Mesenchymal stem cell (in vitro differentiated cells and primary cell): ENCODE results near the gene CCDC137.
"Not testable (repeated sequence)": the region's sequence is repeated elsewhere in the genome, so short reads cannot be mapped to it uniquely, and the experiment has no call there.

Source experiments
- DNase-seq: peaks from one replicate; pipeline ENCODE4 v3.0.0-alpha.2; 2013
- H2AFZ ChIP-seq: one replicate; pipeline ENCODE4 v1.6.1; 2013; ENCODE audit warnings: low read depth, mild to moderate bottlenecking, control low read depth, inconsistent platforms, low read length, moderate library complexity
- H2AK5ac ChIP-seq: 2 replicates; pipeline ENCODE4 v1.6.1; 2013; ENCODE audit warnings: low read length, moderate library complexity, mild to moderate bottlenecking, inconsistent platforms; ENCODE audit not compliant: severe bottlenecking
- H2BK120ac ChIP-seq: one replicate; pipeline ENCODE4 v1.6.1; 2013; ENCODE audit warnings: low read depth, mild to moderate bottlenecking, inconsistent platforms, low read length, moderate library complexity
- H2BK12ac ChIP-seq, 2 experiments: one replicate each; pipeline ENCODE4 v1.6.1; 2013; ENCODE audit warnings: inconsistent platforms in 2 of 2, low read length in 2 of 2, mild to moderate bottlenecking in 2 of 2, moderate library complexity in 2 of 2, control low read depth in 1 of 2
- H2BK15ac ChIP-seq: one replicate; pipeline ENCODE4 v1.6.1; 2013; ENCODE audit warnings: mild to moderate bottlenecking, low read depth, inconsistent platforms; ENCODE audit not compliant: poor library complexity, severe bottlenecking
- H2BK5ac ChIP-seq: 2 replicates; pipeline ENCODE4 v1.6.1; 2013; ENCODE audit warnings: low read depth, mild to moderate bottlenecking, low read length, control low read depth, inconsistent platforms; ENCODE audit not compliant: poor library complexity, severe bottlenecking
- H3K14ac ChIP-seq, 2 experiments: one replicate each; pipeline ENCODE4 v1.6.1; 2013; ENCODE audit warnings: inconsistent platforms in 2 of 2, low read length in 2 of 2, control low read depth in 1 of 2, mild to moderate bottlenecking in 1 of 2, moderate library complexity in 1 of 2
- H3K18ac ChIP-seq, 2 experiments: one replicate each; pipeline ENCODE4 v1.6.1; 2013; ENCODE audit warnings: inconsistent platforms in 2 of 2, low read length in 2 of 2, control low read depth in 1 of 2, low read depth in 1 of 2, mild to moderate bottlenecking in 1 of 2
- H3K23ac ChIP-seq, 2 experiments: one replicate each; pipeline ENCODE4 v1.6.1; 2013; ENCODE audit warnings: inconsistent platforms in 2 of 2, low read length in 2 of 2, mild to moderate bottlenecking in 2 of 2, moderate library complexity in 2 of 2, control low read depth in 1 of 2
- H3K27ac ChIP-seq: 2 replicates; pipeline ENCODE4 v1.5.1; 2013; ENCODE audit warnings: mild to moderate bottlenecking, moderate library complexity, low read length, control low read depth, inconsistent platforms; ENCODE audit not compliant: poor library complexity, severe bottlenecking
- H3K27me3 ChIP-seq, 2 experiments: 2 replicates each; pipeline versions ENCODE4 v1.6.1 to v1.7.0; 2013; ENCODE audit warnings: low read length in 2 of 2, mild to moderate bottlenecking in 2 of 2, moderate library complexity in 2 of 2, control low read depth in 1 of 2, inconsistent platforms in 1 of 2; ENCODE audit not compliant: control insufficient read depth in 1 of 2, insufficient read depth in 1 of 2
- H3K36me3 ChIP-seq, 2 experiments: 2 replicates each; pipeline versions ENCODE4 v1.6.1 to v1.7.0; 2013; ENCODE audit warnings: low read length in 2 of 2, control low read depth in 1 of 2, inconsistent platforms in 1 of 2, low read depth in 1 of 2, mild to moderate bottlenecking in 1 of 2; ENCODE audit not compliant: insufficient read depth in 2 of 2, control insufficient read depth in 1 of 2
- H3K4ac ChIP-seq, 2 experiments: one replicate each; pipeline ENCODE4 v1.6.1; 2013; ENCODE audit warnings: inconsistent platforms in 2 of 2, low read length in 2 of 2, mild to moderate bottlenecking in 2 of 2, moderate library complexity in 2 of 2, control low read depth in 1 of 2, low read depth in 1 of 2
- H3K4me1 ChIP-seq: 2 replicates; pipeline ENCODE4 v1.6.1; 2013; ENCODE audit warnings: low read depth, low read length, control low read depth; ENCODE audit not compliant: control insufficient read depth, insufficient read depth
- H3K4me2 ChIP-seq: 2 replicates; pipeline ENCODE4 v1.6.1; 2013; ENCODE audit warnings: low read length, mild to moderate bottlenecking, inconsistent platforms; ENCODE audit not compliant: poor library complexity, severe bottlenecking
- H3K4me3 ChIP-seq, 2 experiments: 2 replicates each; pipeline versions ENCODE4 v1.5.1 to v1.7.0; 2013; ENCODE audit warnings: low read length in 2 of 2, mild to moderate bottlenecking in 2 of 2, control low read depth in 1 of 2, low read depth in 1 of 2; ENCODE audit not compliant: insufficient read depth in 1 of 2
- H3K79me1 ChIP-seq: replicated peaks from 2 replicates; pipeline ENCODE4 v1.6.1; 2013; ENCODE audit warnings: mild to moderate bottlenecking, control low read depth, low read length, inconsistent platforms; ENCODE audit not compliant: poor library complexity, severe bottlenecking
- H3K9ac ChIP-seq: 2 replicates; pipeline ENCODE4 v1.7.0; 2013; ENCODE audit warnings: mild to moderate bottlenecking, low read length, moderate library complexity
- H3K9me3 ChIP-seq: 2 replicates; pipeline ENCODE4 v1.7.0; 2013; ENCODE audit warnings: mild to moderate bottlenecking, low read length; ENCODE audit not compliant: control insufficient read depth
- H4K8ac ChIP-seq: one replicate; pipeline ENCODE4 v1.6.1; 2013; ENCODE audit warnings: inconsistent platforms, mild to moderate bottlenecking, low read length, moderate library complexity
- H4K91ac ChIP-seq: one replicate; pipeline ENCODE4 v1.6.1; 2013; ENCODE audit warnings: mild to moderate bottlenecking, low read length, inconsistent platforms
- WGBS: methylation state at CpG from one replicate; pipeline ENCODE4 v1.1.7; 2013; ENCODE audit warnings: mixed read lengths; 5-methylcytosine and 5-hydroxymethylcytosine counted together

The CCDC137 gene

GRCh38 chr17:81672954-81673353, 6.4 kb downstream of the CCDC137 start:
- H3K9ac ChIP-seq: no peak overlapping the region
- no peak overlapping the region for H4K8ac ChIP-seq
- no peak overlapping the region for H3K27ac ChIP-seq
- H2AK5ac ChIP-seq: no peak overlapping the region
- DNase-seq: no peak
- peaks cover 66 to 68% of the 10 kb centered on the region in 2 experiments for H3K36me3 ChIP-seq
- peaks cover 18% of the 10 kb centered on the region for H3K4me1 ChIP-seq
- no peak overlapping the region for H2BK15ac ChIP-seq
- H3K23ac ChIP-seq: no peak overlapping the region
- no peak overlapping the region for H3K4me2 ChIP-seq
- no peaks in the 10 kb centered on the region for H3K27me3 ChIP-seq
- H3K9me3 ChIP-seq: no peaks in the 10 kb centered on the region
- H3K18ac ChIP-seq: no peak overlapping the region
- no peak overlapping the region for H4K91ac ChIP-seq
- H2BK12ac ChIP-seq: no peak overlapping the region
- H2AFZ ChIP-seq: no peak overlapping the region
- no peak overlapping the region for H3K4ac ChIP-seq
- peaks cover 45% of the 10 kb centered on the region for H3K79me1 ChIP-seq
- H3K4me3 ChIP-seq: no peak overlapping the region
- H2BK120ac ChIP-seq: no peak overlapping the region
- H2BK5ac ChIP-seq: peak overlapping the region; percentile 9
- no peak overlapping the region for H3K14ac ChIP-seq
- 96% methylated on average over 16 of the region's 16 CpGs for WGBS

- Histone ChIP-seq H2BK12ac (no peak overlapping the region), H3K27ac (no peak overlapping the region), H3K4me3 (no peak overlapping the region), H3K4ac (no peak overlapping the region), H2AFZ (no peak overlapping the region), H3K18ac (no peak overlapping the region), H3K4me1 (peaks cover 15% of the 10 kb centered on the region), H3K9ac (no peak overlapping the region), H2BK15ac (no peak overlapping the region), H2BK120ac (no peak overlapping the region), H3K14ac (no peak overlapping the region), H3K79me1 (peaks cover 42% of the 10 kb centered on the region), H3K36me3 (peaks cover 58 to 62% of the 10 kb centered on the region in 2 experiments), H4K91ac (no peak overlapping the region), H3K4me2 (no peak overlapping the region), H2AK5ac (no peak overlapping the region), H4K8ac (no peak overlapping the region), H3K9me3 (no peaks in the 10 kb centered on the region), H3K27me3 (no peaks in the 10 kb centered on the region), H3K23ac (no peak overlapping the region), H2BK5ac (no peak overlapping the region)
- 92% methylated on average over 17 of the region's 18 CpGs for WGBS
- no peak for DNase-seq
Measured at GRCh38 chr17:81673561-81674258, 7.2 kb downstream of the CCDC137 start.

- not testable (repeated sequence) for H2AFZ ChIP-seq, H4K91ac ChIP-seq, H3K23ac ChIP-seq, H3K18ac ChIP-seq, H2BK15ac ChIP-seq, H4K8ac ChIP-seq, H3K9me3 ChIP-seq, H3K27me3 ChIP-seq, H3K4me3 ChIP-seq, H3K4me2 ChIP-seq, H3K9ac ChIP-seq, H2BK5ac ChIP-seq, H3K14ac ChIP-seq, H3K4ac ChIP-seq, H2BK120ac ChIP-seq, H2BK12ac ChIP-seq
- peak overlapping the region; percentile 2 for H3K27ac ChIP-seq
- H3K79me1 ChIP-seq: peaks cover 35% of the 10 kb centered on the region
- peaks cover 20% of the 10 kb centered on the region for H3K4me1 ChIP-seq
- peaks cover 51 to 57% of the 10 kb centered on the region in 2 experiments for H3K36me3 ChIP-seq
- 46% methylated on average over 10 of the region's 18 CpGs for WGBS
- peak; percentile 57 for DNase-seq
- H2AK5ac ChIP-seq: peak overlapping the region; percentile 38
Measured at GRCh38 chr17:81675515-81676221, 9.1 kb downstream of the CCDC137 start.

GRCh38 chr17:81676906-81677305, 10.4 kb downstream of the CCDC137 start:
- no peak overlapping the region for H3K18ac ChIP-seq
- H3K9me3 ChIP-seq: no peaks in the 10 kb centered on the region
- no peak overlapping the region for H3K4ac ChIP-seq
- no peak overlapping the region for H2AFZ ChIP-seq
- H3K4me3 ChIP-seq: no peak overlapping the region
- H3K79me1 ChIP-seq: peaks cover 27% of the 10 kb centered on the region
- peak overlapping the region; percentile 54 for H2AK5ac ChIP-seq
- no peak overlapping the region for H3K14ac ChIP-seq
- WGBS: 96% methylated on average over 17 of the region's 17 CpGs
- no peak overlapping the region for H3K27ac ChIP-seq
- H2BK15ac ChIP-seq: no peak overlapping the region
- no peak for DNase-seq
- H3K27me3 ChIP-seq: no peaks in the 10 kb centered on the region
- H3K4me2 ChIP-seq: no peak overlapping the region
- H4K8ac ChIP-seq: no peak overlapping the region
- no peak overlapping the region for H2BK12ac ChIP-seq
- peaks cover 31% of the 10 kb centered on the region for H3K4me1 ChIP-seq
- H3K23ac ChIP-seq: no peak overlapping the region
- H3K36me3 ChIP-seq: peaks cover 45 to 50% of the 10 kb centered on the region in 2 experiments
- no peak overlapping the region for H2BK120ac ChIP-seq
- no peak overlapping the region for H3K9ac ChIP-seq
- no peak overlapping the region for H2BK5ac ChIP-seq
- no peak overlapping the region for H4K91ac ChIP-seq
